Activated CD4-positive, alpha-beta T cell treated with anti-CD3 and anti-CD28 coated beads, Interleukin-2, Interleukin-6, amounts not matched to agents 100 ng/mL and 50 ng/mL, durations not matched to agents 16 hours and 8 hours (primary cell): ENCODE measurements around the gene MRPL19.
A peak's percentile ranks its signal among the peaks of the same experiment; 100 is the strongest.
"Not testable (repeated sequence)": the region's sequence is repeated elsewhere in the genome, so short reads cannot be mapped to it uniquely, and the experiment has no call there.

ENCODE experiments used
- DNase-seq: peaks from one replicate; pipeline ENCODE4 v3.0.0-alpha.2; 2020

The MRPL19 gene

DNA sequence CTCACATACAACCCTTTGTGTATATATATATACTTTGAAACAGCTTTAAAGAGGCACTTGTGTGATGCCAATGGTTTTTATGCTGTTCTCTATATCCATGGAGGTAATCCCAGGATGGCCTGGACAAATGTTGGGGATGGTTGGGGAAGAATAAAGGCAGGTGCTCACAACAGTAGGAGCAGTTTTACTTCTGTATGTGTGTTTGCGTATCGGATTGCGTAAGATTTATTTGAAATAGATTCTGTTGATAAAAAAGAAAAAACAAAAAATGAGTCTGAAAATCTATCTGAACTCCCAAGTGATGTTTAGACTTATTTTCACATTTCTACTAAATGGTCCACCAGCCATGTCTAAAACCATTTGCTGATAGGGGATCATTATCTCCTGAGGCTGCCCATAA is 29.3 kb downstream of the MRPL19 start:
- DNase-seq, result no peak

DNA sequence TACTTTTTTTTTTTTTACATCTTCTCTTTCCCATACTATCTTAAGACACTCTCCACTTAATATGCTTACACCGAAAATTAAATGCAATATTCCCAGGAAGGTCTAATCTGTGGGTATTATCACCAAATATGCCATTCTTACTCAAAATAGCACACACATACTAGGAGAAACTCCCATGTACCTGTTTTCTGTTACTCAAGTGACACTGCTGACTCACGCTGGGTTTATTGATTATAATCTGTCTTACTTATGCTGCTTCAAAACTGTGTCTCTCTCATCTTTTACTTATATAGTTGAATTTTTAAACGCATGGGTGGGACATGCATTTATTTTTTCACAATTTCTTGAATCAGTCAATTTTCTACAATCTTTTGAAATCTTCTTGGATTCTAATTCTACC is 29.9 kb downstream of the MRPL19 start:
- no peak for DNase-seq

DNA sequence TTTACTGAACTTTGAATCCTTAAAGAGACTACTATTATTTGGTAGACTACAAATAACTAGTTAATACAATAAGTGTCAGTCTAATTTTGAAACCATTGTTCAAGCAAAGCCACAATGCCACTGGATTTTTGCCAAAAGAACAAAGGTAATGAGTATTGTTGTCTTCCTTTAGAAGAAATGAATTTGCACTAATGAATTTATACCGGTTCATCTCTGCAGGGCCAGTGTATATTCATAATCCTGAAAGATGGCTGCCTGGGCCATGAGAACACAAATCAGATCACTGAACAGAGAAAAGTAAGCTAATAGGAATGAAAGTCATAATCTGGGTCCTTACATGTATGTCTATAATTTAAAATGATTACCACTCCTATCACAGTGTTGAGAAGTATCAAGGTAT is 33.0 kb downstream of the MRPL19 start:
- DNase-seq, result no peak

DNA sequence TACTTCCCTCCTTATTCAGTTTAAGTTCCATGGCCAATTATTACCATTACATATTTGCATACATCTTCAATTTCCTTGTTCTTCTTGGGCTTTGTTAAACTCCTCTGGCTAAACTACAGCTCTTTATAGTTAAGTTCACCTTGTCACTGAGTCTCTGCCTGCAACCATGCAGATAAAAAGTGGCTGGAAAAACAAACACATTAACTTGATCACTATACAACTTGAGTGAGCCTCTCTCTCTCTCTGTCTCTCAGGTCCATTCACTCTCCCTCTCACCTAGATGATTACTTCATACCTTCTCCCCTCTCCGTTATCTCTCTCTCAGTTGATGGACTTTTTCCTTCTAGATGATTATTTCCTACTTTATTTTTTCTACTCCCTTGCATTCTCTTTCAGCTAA is 33.8 kb downstream of the MRPL19 start:
- DNase-seq, result no peak

DNA sequence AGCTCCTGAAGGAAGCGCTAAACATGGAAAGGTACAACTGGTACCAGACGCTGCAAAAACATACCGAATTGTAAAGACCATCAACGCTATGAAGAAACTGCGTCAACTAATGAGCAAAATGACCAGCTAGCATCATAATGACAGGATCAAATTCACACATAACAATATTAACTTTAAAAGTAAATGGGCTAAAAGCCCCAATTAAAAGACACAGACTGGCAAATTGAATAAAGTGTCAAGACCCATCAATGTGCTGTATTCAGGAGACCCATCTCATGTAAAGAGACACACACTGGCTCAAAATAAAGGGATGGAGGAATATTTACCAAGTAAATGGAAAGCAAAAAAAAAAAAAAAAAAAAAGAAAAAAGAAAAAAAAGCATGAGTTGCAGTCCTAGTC is 36.8 kb downstream of the MRPL19 start:
- DNase-seq, result not testable (repeated sequence)

DNA sequence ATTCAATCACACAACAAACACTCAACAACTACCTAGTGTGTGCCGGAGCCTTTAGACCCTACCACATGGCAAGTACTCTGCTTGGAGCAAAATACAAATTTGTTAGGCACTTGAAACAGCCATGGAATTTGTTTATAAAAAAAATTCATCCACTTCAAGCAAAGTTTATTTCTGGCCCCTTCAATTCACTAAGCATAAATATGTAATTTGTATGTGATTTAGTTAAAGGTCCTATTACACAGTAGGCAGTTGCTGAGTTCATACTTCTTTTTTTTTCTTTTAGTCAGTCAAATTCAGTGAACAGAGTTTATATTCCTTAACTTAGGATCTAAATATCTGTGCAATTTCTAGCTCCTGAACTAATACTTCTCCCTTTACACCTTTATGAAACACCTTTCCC is 41.6 kb downstream of the MRPL19 start:
- no peak for DNase-seq

DNA sequence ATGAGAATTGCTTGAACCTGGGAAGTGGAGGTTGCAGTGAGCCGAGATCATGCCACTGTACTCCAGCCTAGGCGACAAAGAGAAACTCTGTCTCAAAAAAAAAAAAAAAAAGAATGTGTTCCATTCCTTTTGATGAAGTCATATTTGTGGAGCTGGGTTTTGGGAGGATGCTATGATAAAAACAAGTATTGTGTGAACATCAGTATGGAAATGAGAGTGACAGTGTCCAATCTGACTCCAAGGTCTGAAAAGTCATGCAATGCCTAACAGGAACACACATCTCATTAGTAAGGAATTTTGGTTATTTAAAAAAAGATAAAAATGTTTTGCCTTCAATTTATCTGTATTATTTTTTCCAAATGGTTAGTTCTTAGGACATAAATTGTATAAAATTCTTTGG is 52.3 kb downstream of the MRPL19 start:
- DNase-seq, result no peak

DNA sequence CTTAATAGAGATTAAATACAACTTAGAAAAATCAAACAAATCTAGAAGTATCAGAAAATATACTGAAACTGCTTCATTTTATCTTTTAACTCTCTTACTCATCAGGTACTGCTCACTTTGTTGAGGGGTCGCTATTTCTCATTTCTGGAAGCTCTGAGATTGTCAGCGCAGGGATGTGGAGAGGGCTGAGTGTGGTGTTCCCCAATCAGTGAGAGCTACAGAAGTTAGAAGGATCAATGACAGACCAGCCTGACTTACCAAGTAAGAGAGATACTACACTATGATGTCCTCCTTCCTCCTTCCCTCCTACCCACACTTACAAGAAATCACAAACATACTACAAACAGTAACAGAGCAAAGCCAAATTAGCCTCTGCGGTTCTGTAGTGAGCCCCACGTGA is 56.0 kb downstream of the MRPL19 start:
- DNase-seq, result no peak

DNA sequence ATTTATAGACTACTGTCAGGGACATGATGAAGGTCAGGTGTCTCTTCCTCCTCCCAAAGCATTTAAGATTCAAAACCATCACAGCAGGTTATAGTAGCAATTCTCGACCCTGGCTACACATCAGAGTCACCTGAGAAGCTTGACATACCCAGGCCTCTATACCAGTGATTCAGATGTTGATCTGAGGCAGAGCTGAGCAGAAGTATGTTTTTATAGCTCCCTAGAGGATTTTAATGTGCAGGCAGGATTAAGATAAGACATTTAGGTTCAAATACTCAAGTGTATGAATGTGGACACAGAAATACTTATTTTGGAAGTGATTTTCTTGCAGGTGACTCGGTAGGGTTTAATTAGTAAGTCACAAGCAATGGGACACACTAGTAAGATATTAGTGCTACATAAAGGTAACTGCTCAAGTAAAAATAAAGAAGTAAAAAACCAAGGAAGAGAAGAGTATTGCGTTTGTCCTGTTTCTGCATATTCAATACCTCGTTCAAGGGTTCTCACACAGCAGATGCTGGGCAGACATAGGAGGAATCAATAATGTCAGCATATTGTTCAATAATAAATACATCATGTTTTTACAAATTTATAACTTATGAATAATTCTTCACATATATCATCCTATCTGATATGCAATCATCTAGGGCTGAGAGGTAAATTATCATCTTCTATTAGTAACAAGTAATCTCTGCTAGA is 57.2 kb downstream of the MRPL19 start:
- no peak for DNase-seq

DNA sequence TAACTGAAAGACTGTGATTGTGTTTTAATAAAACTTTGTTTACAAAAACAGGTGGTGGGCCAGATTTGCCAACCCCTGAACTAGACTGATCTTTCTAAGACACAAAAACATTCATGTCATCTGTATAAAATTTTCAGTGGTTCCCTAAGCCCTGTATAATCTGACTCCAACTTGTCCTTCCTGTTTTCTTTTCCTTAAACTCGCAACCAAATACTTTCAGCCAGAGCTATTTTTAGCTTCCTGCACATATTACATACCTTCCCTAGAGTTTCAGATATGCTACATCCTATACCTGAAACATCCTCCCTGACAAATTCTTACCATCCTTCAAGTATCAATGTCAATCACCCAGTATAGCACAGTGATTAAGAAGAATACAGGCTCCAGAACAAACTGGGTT is 59.3 kb downstream of the MRPL19 start:
- peak; percentile 3 for DNase-seq

DNA sequence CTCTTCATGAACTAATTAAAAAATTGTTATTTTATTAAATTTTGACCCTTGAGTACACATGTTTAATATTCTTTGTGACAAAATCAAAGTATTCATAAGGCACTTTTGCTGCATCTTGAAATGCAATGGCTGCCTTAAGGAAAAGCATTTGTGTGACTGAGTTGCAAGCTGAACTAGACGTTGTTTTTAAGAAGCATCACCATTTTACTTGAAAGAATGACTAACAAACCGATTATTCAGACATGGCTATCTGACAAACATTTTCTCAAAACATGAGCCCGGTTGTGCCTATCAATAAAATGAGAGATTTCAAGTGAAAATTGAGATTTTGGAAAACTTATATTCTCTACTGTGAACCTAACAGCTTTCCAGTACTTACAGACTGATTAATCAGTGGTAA is 61.3 kb downstream of the MRPL19 start:
- DNase-seq, result no peak

DNA sequence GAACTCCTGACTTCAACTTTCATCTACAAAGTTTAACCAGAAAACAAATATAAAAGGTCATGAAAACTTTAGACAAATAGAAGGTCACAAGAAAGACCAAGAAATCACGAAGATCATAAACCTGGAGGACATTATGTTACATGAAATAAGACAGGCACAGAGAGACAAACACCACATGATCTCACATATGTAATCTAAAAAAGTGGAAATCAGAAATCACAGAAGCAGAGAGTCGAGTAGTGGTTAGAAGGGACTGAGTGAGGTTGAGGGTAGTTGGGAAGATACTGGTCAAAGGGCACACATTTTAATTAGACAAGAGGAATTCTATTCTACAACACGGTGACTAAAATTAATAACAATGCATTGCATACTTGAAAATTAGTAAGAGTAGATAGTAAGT is 62.7 kb downstream of the MRPL19 start:
- peak; percentile 6 for DNase-seq

DNA sequence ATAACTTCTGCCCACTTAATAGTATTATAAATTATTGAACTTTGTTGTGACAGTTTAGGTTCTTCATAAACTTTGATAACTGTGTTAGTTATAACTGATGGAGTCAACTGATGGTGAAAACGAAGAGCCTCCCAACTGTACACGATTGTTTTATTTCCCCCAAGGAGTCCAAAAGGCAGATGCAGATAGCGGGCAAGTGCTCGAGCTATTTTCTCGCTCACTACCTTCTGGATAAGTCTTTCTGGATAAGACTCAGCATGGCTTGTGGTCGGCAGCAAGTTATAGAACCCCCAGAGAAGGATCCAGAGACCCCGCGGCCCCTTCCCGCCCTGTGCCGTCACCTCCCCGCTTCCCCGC is 63.6 kb downstream of the MRPL19 start:
- DNase-seq, result no peak

DNA sequence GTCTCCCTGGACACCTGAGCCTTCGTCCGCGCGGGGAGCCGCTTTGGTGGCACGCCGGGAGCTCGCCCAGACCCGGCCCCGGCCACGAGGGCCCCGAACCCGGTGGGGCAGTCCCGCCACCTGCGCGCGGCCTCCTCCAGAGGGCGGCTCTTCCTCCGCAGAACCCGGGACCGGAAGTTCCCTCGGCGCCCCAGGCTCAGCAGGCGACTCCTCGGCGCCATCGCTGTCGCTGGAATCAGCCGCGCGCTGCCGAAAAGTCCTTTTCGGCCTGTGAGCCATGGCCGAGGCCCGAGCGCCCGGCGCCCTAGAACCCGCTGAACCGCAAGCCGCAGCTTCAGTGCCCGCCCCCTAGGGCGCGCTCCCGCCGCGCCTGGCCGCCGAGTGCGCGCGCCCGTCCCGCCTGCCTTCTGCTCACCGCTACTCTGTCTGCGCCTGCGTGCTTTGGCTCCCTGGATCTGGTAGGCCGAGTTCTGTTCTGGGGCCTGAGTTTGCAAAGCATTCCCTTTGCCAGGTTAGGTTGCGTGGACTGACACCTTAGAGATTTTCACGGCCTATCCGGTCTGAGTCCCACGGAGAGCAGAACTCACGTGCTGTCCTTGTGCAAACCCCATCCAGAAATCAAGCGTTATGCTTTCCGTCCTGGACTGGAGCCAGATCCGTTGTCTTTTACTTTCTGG is 64.1 kb downstream of the MRPL19 start, which contains the start of gene GCFC2:
TSS of gene GCFC2 (minus strand) at position 339 of the 677 bp plus-strand sequence. CDS start at position 279, 60 bp downstream.
- DNase-seq, result peak; percentile 90

DNA sequence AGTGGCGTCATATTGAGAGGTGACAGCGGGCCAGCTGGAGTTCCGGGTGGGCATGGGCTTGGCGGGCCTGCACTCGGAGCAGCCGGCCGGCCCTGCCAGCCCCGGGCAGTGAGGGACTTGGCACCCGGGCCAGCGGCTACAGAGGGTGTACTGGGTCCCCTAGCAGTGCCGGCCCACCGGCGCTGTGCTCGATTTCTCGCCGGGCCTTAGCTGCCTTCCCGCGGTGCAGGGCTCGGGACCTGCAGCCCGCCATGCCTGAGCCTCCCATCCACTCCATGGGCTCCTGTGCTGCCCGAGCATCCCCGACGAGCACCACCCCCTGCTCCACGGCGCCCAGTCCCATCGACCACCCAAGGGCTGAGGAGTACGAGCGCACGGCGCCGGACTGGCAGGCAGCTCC is 65.0 kb downstream of the MRPL19 start:
- DNase-seq, result not testable (repeated sequence)

DNA sequence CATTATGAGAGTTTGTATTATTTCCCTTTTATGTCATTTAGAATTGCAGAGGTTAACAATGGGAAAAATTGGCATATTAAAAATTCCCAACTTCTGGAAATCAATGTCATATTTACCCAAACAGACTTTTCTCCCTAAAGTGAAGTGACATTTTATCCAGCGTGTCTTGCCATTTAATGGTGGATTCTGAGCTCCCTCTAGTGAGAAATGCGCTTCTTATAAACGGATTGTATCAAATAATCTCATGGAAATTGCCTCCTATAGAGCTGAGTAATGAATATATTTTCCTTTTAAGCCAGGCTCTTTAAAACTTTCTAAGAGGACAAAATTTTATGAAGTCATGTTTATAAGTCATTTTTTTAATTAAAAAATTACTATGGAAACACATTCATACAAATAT is 69.8 kb downstream of the MRPL19 start:
- DNase-seq, result no peak

DNA sequence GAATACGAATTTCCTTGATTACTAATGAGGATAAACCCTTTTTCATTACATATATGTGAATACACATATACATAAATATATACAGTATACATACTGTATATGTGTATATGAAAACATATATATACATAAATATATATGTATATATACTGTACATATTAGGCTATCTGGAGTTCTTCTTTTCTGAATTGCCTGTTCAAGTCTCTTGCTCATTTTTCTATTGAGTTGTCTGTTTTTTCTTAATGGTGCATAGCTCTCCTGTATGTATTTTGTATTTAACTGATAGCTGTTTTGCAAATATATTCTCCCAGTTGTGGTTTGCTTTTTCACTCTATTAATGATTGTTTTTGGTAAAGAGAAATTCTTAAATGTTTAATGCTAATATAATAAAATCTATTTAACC is 73.0 kb downstream of the MRPL19 start:
- no peak for DNase-seq

DNA sequence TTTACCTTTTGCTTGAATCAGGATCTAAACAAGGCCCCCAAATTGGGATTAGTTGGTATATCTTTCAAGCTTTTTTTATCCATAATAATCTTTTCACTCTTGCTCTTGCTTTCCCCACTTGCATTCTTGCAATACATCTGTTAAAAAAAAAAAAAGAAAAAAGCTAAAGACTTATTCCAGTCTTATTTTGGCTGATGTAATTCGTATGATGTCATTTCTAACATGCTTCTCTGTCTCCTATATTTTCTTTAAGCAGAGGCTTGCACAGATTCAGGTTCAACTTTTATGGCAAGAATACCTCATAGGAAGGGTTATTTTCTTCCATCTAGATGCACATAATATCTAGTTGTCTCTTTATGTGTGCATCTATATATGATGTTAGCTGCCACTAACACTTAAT is 73.9 kb downstream of the MRPL19 start:
- DNase-seq, result no peak

DNA sequence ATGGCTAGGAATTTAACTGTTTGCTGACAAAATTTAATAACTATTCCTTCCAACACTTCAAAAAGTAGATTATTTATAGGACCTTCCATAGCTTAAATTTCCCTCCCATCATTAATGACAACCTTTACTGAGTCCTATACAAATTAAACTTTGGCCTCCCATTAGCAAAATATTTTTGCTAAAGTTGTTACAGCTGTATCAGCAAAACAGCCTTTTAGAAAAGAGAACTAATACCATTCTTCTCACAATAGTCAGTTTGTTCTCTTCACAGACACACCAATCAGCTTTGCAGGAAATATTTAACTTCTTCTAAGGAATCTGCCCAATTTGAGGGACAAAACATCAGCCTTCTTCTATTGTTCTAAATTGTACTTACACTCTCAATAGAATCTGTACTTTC is 76.1 kb downstream of the MRPL19 start:
- no peak for DNase-seq

DNA sequence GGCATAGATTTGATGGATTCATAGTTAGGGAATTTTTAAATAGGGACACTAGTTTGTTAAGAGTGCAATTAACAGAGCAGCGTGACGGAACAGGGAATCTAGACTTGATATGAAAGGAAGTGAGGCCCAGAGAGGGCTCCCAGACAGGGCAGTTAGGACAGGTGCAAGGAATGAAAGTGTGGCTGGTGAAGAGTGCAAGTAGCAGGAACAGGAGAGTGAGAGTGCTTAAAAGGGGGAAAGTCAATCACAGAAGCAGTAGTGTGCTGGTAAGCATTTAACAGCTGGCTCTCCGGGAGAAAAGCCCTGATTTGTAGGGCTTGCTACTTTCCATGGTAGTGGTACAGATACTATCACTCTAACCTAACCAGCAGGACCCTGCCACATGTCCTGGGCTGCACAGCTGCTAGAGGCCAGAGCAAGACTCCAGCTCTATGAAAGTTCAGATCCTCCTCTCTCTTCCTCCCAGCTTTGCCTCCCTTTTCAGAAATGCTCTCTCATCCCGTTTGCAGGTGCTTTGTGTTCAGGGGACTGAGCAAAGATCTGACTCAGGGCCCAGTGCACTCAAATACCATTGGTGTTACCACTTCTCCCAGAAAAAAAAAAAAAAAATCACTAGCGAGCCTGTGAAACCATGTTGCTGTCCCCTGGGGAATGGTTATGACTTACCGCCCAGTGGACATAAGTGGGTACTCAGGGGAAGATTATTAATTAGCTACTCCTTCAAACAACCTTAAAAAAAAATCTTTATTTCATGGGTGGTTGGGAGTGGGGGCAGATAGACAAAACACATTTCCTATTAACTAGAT is 82.2 kb downstream of the MRPL19 start:
- DNase-seq, result no peak

DNA sequence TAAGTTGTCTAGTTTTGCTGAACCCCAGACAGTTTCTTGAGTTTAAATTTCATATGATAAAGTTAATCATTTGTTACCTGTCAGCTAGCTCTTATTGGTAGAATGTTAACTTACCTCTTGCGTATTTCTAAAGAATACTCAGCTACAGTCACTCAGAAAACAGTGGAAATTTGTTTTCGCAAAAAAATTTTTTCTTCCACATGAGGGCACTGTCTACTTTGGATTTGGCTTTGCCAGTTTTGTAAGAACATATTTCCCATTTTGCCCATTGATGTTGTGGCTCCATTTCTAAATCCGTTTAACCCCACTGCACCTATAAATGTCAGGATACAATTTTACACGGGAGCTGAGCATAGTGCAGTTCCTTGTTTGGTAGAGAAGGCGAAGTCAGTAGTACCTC is 83.3 kb downstream of the MRPL19 start:
- DNase-seq, result no peak

DNA sequence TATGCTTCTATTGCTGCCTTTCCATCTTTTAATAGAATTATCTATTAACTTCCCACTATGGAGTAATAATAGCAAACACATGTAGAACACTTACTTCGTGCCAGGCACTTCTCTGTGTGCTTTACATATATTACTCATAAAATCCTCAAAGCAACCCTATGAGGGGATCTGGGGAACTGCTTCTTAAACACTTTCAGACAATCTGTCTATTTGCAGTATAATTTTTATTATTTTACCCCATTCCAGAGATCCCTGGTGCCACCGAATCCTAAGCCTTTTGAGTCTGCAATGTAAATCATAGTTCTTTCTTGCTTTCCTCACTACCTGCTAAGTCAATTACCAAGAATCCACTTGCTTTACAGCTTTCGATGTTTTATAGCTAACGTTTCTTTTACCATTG is 89.7 kb downstream of the MRPL19 start:
- no peak for DNase-seq

DNA sequence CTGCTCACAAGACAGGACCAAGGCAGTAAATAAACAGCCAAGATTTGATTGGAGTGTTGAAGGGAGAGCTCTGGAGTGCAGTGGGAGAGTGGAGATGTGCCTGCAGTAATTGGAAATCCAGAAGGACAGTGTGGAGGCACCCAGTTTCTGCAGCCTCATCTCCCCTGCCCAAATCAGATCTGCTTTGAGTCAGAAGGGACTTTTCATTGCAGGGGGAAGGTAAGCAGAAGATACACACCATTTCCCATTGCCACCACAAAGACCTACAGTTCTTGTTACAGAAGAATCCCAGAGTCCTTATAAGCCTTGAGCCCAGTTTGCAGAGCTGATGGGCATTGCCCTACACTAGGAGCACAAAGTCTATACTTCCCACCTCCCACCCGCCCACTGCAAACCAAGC is 91.4 kb downstream of the MRPL19 start:
- DNase-seq, result no peak
